ENCODE results near the gene UFD1.
"Not testable (repeated sequence)": the region's sequence is repeated elsewhere in the genome, so short reads cannot be mapped to it uniquely, and the experiment has no call there.

Gene UFD1

GRCh38 chr22:19446603-19447329 is 32.2 kb downstream of the UFD1 start:
- DNase-seq = no peak

- not testable (repeated sequence) for DNase-seq
Measured at GRCh38 chr22:19445279-19445982, 33.6 kb downstream of the UFD1 start.

- no peak for DNase-seq
Measured at GRCh38 chr22:19443544-19444211, 35.3 kb downstream of the UFD1 start.

GRCh38 chr22:19442166-19442565 is 36.8 kb downstream of the UFD1 start:
- DNase-seq = no peak

GRCh38 chr22:19440411-19441195 is 38.4 kb downstream of the UFD1 start:
- no peak for DNase-seq

- DNase-seq = no peak
Measured at GRCh38 chr22:19438298-19438697, 40.7 kb downstream of the UFD1 start.

GRCh38 chr22:19436444-19437161 is 42.4 kb downstream of the UFD1 start:
- DNase-seq = not testable (repeated sequence)

GRCh38 chr22:19434829-19435580 is 44.0 kb downstream of the UFD1 start:
- no peak for DNase-seq

- DNase-seq = no peak
Measured at GRCh38 chr22:19434401-19434800, 44.6 kb downstream of the UFD1 start.

GRCh38 chr22:19432133-19432851 is 46.7 kb downstream of the UFD1 start, which contains the start of gene MRPL40:
Gene MRPL40, plus strand, starts transcription at chr22:19432545. Its CDS starts 10 bp downstream, at chr22:19432555.
- DNase-seq = peak; percentile 22

GRCh38 chr22:19431649-19432132 is 47.3 kb downstream of the UFD1 start, which contains the start of gene HIRA:
Gene HIRA, minus strand, starts transcription at chr22:19431733. Its CDS starts 257 bp downstream, at chr22:19431476.
- DNase-seq = peak; percentile 17

GRCh38 chr22:19430890-19431541 is 48.0 kb downstream of the UFD1 start:
- no peak for DNase-seq

GRCh38 chr22:19429950-19430889 is 48.8 kb downstream of the UFD1 start:
- no peak for DNase-seq

- DNase-seq = no peak
Measured at GRCh38 chr22:19424186-19424500, 54.9 kb downstream of the UFD1 start.

- no peak for DNase-seq
Measured at GRCh38 chr22:19422440-19423301, 56.3 kb downstream of the UFD1 start.

GRCh38 chr22:19420321-19420720 is 58.7 kb downstream of the UFD1 start:
- no peak for DNase-seq

GRCh38 chr22:19419464-19420178 is 59.4 kb downstream of the UFD1 start:
- DNase-seq = no peak

Measured in NCI-H1417 treated with DMSO at 0.1 percent for 48 hours (cell line).